ENCODE results near the gene UBE2D1.

GRCh38 chr10:58322072-58322834 lies 12.6 kb upstream of the UBE2D1 start:
- TF ChIP-seq CTCF (IDR thresholded peaks at IDR 0.05) (no peak), POLR2A (IDR thresholded peaks at IDR 0.05) (no peak)

Data from body of pancreas (tissue), 4 donors.